GM21825 (cell line): Measurements from ENCODE around the gene OSBPL1A.

Experiments
- ATAC-seq: cut with Tn5 transposase; IDR thresholded peaks from one replicate; pipeline ENCODE4 v1.9.1; 2021; ENCODE audit warnings: mild to moderate bottlenecking, moderate library complexity; ENCODE audit not compliant: unreplicated experiment

The OSBPL1A gene

DNA sequence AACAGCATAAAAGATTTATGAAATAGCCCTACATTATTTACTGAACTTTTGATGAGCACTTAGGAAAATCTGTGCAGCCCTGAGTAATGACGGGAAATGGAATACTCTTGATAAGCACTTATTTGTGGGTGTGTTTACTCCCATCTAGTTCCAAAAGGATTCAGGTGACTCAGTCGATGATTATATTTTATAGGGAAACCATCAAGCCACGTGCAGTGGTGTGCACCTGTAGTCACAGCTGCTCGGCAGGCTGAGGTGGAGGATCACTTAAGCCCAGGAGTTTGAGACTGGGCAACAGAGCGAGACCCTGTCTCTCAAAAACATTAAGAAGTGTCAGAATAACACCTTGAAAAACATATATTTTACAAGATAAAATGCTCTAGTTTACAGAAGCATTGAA lies 166.9 kb downstream of the OSBPL1A start:
- no peak for ATAC-seq

DNA sequence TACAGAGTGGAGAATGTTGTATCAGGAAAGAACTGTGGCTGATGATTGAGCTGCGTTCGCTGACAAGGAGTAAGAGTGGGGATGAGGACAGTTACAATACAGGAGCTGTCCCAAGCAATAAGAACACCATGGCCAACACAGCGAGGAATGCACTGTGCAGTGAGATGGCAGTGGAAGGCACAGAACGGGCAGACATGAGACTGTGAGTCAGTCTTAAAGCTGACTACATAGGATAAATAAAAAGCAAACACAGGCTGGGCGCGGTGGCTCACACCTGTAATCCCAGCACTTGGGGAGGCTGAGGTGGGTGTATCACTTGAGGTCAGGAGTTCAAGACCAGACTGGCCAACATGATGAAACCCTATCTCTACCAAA lies 169.0 kb downstream of the OSBPL1A start:
- ATAC-seq, result no peak

DNA sequence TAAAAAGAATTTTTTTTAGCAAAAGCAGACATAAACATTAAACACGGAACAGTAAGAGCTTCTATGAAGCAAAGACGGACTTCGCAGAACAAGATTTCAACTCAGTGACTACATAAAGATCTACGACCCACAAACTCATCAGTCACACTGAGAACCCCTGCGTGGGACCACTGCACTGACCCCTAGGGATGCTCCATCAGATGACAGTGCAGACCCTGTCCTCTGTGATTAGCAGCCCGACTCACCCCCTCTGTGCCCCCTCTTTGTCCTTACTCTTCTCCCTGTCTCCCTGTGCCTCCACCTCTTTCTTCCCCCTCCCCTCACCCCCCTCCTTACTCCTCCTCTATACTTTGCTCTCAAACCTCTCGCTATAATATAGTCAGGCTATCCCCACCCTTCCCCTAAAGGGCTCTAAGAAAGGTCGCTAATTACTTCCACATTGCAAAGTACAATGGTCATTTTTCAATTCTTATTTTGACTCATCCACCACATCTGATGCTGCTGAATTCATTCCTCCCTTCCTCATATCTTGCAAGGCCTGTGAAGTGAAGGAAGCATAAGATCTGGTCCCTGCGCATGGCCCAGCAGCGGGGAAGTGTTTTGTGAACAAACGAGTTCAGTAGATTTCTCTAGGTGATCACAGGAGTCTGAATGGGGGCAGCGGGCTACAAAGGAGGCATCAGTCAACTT lies 169.5 kb downstream of the OSBPL1A start:
- ATAC-seq, result no peak

DNA sequence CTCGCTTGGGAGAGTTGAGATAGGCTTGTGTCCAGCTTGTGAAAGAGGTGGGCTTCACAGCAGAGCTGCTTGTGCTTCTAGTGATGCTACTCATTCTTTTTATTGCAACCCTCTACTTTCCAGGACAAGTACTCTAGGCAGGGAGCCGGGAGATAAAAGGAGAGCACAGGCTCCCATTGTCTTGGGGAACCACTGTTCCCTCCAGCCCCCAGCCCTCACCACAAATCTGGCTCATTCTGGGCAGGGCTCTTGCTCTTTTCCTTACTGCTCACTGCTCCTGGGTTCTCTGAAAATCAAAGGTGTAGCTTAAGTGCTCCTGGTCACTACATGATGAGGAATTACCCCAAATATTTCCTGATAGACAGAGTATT lies 177.3 kb downstream of the OSBPL1A start:
- no peak for ATAC-seq

DNA sequence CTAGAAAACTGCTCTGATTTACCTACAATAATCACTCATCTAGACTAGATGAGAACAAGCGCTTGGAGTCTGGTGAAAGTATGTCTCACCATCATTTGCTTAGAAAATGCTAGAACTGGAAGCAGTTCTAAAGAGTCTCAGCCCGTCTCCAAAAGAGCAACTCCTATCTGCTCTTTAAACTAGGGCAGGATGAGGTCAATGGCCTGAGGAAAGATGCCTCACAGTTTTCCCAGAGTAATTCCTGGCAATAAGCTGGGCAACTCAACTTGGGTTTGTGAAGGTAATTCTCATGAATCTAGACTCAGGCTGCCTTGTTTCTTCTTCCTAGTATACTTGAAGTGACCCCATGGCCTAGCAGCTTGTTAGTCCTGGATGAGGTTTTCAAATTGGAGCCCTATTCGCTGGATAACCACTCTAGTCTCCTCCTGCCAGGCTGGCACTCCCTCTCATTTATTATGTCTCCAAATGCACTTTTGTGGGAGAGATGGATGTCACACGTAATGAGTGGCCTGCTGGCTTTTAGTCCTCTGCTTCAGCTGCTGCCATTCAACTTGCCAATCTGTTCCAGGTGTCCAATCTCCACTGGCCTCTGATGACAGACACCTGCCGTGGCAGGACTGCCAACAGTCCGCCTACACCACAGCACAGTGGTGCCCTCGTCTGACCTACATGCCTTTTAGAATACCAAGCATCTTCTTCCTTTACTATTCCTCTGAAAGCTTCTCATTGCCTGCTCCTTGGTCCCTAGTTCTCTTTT lies 177.9 kb downstream of the OSBPL1A start:
- ATAC-seq, result no peak

DNA sequence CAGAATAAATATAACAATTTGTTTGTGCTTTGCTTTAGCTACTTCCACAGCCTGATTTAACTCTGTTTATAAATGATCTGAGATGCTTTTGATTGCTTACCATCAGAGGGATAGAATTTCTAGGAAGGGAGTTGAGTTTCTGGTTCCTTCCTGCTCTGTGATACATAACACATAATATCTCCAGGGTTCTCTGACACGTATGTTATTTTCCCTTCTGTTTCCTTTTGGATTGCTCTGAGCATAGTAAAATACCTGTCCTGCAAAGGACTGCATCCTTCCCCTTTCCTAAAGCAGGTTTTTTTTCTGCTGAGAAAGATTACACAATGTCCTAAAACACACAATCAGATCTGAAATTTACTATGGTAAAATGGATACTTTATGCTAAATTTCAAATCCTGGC lies 182.7 kb downstream of the OSBPL1A start:
- ATAC-seq, result no peak

DNA sequence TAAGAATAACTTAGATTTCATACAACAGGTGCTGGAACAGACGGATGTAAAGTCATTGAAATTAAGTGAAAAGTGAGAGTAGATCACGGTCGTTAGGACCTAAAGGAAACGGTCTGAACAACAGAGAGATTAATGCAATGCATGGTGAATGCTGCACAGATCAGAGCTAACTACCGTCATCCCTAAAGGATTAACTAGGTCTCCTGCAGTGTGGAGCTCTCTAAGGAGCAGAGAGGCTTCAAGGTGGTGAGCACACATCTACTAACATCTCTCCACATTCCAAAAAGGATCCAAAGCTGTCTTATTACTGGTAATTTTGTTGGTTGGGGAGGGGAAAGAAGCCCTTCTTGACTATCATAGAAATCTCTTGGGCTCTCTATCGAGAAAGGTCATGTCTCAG lies 183.5 kb downstream of the OSBPL1A start:
- no peak for ATAC-seq

DNA sequence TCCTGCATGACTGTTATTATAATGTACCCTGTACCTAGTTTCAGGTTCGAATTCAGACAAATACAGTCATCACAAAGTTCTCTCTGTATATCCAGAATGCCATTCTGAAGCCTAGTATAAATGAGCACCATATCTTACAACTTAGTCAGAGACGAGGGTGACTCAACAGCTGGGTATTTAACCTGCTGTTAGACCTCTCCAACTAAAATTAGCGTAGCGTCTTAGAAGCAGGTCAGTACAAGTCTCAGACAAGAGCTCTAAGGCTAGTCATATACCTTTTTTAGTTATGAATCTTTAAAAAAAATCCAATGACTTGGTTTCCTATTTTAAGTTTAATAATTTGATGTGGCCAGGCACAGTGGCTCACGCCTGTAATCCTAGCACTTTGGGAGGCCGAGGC lies 184.7 kb downstream of the OSBPL1A start:
- ATAC-seq, result no peak

DNA sequence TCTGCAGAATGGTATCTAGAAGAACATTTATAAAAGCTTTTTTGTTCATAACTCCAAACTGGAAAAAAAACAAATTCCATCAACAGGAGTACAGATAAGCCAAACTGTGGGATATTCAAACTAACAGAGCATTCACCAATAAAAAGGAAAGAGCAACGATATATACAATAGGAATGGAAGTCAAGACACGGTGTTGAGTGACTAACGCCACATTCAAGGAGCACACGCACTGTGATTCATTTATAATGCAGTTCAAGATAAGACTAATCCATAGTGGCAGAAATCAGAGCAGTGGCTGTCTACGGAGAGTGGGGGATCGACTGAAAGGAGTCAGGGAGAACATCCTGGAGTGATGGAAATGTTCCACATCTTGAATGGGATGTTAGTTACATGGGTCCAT lies 188.1 kb downstream of the OSBPL1A start:
- ATAC-seq, result no peak

DNA sequence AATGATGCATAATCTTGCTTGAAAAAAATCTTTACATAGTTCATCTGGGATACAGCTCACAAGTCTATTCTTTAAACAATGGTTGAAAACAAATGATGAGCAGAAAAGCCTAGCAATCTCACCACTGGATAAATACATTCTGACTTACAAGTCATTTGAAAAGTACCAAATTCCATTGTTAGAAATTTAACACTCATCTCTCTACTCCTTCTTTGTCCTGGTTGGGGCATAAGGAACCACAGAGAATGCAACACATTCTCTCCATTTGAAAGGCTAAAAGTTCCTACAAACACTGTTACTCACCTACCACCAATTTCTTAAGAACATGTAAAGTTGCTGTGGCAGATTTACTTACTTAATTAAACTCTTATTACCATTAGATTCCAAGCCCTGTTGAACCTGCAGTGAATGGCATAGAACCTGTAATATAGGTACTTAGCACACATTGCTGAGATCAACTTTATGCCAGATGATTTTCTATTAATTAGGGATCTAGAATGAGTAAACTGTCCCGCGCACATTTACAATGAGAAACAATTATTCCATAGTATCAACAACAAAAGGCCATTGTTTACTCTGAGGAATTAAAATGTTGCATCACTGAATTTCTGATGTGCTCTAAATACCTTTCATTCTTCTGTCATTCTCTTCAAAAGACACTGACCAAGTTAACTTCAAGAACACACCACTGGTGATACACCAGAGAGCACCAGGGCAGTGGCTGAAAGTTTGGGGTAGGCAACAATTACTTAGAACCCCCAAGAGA lies 189.2 kb downstream of the OSBPL1A start:
- ATAC-seq, result no peak

DNA sequence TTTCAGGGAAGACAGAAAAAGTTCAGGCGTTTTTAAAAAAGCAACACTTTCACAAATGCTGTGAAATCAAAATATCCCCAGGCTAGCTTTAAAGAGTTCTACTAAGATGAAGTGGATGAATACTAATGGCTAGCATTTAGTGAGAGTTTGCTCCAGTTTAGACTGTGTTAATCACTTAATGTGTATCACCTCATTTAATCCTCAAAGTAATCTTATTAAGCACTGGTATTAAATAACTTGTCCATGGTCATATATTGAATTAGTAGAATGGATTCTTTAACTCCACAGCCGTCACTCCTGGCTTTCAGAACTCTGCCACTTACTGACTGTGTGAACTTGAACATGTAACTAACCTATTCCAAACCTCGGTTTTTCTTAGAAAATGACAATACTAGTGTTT lies 192.7 kb downstream of the OSBPL1A start:
- no peak for ATAC-seq

DNA sequence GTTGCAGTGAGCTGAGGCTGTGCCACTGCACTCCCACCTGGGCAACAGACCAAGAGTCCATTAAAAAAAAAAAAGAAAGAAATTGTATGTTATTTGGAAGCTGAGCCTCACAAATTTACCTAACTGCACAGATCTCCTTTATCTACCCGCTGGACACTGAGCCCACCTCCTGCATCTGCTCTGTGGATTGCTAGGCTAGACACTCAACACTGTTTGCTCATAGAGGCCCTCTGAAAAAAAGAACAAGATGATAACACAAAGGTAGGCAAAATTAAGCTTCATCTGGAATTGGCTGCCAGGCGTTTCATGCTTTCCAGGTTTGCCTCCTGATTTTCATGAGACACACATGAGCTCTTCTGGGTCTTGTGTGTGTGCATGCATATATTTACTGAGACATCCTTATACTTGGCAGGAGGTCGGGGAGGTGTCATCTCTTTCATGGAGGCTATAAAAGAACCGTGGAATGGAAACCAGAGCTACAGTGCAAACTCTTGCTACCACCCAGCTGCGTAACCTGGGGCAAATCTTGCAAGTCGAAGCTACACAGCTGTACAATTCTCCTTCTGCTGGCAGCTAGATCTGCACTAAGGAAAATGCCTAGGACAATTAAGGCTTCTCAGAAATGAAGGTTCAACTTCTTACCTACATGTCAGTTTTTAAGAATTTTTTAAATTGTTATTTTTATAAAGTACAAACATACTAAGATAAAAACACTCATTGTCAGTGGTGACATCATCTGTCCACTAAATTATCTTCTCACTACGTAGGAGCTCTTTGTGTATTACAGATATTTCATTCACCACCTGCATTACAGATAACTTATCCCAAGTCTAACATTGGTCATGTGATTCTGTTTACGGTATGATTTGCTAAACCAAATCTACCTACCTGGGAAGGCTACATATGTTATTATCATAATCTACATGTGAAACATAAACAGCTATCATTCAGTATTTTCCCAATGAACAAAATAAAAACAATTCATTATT lies 195.6 kb downstream of the OSBPL1A start:
- ATAC-seq, result no peak

DNA sequence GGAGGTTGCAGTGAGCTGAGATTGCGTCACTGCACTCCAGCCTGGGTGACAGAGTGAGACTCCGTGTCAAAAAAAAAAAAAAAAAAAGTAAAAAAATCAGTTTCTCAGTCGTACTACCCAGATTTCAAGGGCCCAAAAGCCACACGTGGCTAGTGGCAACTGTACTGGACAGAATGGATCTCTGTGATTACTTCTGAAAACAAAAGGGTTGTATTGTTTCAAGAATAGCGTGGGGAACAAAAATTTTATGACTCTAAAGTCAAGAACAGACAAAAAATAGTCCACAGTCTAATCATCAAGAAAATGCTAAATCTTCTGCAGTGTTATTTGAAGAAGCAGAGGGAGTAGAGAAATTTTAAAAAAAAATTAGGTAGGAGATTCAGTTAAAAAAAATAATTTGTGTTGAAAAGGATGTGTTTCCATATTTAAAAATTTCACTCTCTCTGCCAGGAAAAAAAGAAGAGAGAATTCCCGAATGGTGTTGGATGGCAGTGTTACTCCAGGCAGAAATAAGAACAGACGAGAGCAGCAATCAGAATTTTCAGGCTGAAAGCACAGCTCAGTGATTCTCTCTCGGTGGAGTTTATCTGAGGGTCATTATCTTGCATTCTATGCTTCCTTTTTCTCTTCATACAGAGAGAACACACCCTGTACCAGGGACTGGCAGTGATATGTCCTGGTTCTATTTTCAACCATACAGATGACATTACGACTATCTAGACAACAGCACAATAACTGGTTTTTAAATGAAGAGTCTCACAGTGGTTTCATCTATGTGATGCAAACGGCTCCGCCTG lies 196.9 kb downstream of the OSBPL1A start:
- no peak for ATAC-seq

DNA sequence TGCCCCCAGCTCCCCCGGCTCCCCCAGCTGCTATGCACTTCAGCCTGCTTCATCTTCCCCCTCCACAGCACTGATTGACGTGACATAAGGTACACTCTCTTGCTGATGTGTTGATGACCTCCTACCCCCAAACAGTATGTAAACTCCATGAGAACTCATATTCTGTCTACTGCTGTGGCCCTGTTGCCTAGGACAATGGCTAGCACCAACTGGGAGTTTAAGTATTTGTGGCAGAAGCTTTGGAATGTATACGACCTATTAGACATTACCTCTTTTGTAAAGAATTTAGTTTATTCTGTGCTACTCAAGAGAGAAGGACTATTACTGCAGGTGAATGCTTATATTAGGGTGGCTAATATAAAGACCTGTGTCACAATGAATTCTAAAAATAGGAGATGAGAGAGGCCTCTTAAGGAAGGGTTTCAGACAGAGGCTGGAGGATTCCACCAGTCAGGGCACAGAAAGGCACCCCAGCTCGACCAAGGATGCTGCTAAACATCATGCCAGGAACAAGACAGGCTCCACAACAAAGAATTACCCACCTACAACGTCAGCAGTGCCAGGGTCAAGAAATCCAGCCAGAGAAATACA lies 198.2 kb downstream of the OSBPL1A start:
- no peak for ATAC-seq

DNA sequence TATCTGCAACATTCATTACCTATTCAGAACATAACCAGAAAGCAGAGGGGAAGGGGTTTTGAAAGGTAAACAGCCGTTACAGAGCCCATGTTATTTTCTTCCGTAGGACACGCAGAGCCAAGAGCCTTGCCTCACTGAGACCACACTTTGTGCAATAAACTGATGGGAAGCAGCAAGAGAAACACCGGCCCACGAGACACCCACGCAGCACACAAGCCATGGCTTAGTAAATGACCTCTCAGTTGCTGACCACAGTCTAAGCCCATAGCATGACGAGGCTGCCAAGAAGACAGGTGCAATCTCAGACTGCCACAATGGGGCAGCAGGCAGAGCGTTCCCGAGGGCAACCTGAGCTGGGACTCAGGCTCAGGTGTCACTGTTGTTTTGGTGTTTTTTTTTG lies 199.2 kb downstream of the OSBPL1A start:
- ATAC-seq, result no peak

DNA sequence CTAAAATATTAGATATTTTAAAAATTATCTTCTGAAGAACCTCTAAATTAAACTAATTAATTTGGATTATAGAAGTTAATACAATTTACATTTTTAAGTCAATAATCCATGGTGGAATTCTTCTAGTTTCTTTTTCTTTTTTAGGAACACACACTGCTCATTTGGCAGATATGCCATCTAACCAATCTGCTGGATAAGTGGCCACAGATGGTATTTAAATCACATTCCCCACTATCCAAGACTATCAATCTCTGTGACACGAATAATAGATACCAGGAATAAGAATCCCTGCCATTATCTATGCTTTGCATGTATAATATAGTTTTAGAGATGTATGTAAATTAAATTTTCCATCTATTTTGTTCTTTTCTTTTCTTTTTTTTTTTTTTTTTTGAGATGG lies 200.2 kb downstream of the OSBPL1A start:
- ATAC-seq, result no peak

DNA sequence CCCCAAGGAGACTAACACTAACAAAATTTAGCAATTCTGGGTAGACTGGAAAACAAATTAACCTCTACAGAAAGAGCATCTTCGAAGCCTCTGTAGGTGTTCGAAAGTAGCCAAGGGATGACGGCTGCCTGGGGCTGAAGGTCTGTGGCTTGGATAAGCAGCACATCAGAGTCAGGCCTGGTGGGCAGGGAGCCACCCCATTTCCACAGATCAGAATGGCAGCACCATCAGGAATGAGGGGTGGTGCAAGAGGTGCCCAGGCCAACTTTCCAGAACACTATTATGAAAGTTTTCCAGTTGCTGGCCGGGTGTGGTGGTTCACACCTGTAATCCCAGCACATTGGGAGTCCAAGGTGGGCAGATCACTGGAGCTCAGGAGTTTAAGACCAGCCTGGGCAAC lies 200.9 kb downstream of the OSBPL1A start:
- ATAC-seq, result no peak

DNA sequence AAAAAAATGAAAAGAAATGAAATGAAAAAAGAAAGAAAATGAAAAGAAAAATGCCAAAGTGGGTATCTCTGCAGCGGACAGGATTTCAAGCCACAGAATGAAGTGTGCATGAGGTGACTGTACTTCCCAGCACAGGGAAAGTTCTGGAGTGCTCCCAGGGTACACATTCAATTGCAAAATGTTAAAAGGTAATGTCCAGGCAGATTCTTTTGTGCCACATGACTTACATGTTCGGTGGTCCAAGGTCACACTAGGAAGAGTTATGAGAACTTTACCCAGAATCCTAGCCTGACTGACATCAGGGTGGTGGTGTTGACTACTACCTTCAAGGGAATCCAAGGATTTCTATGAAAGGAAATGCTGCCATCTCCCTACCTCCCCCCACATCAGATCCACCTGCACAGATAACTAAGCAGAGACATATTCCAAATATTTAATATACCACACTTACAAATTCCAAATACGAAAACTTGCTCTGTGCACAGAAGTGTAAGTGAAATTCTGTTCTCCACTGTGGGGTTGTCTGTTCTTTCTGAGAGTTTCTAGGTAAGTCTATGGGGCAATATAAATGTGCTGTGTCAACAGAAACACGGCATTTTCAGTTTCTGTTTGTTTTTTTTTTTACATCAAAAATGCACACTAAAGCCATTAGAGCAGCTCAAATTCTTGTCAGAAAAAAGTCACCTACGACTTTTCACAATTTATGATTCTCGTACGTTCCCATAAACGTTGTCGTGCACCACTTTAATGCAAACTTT lies 202.1 kb downstream of the OSBPL1A start:
- ATAC-seq, result no peak

DNA sequence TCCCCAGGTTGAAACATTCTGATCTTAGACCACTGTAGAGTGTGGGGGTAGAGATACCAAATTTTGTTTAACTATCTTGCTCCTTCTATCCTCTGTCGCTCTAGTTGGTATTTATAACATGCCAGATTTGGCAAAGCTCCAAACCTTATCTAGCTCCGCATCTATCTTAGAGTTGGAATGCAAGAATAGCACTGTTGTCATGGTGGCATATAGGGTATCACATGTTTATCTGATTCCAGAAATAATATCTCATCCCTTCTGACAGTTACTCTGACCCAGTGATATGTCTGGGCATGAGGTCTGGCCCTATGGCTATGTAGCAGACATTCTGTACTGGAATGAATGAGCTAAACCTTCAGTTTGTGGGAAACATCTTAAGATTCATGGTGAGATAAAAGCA lies 207.0 kb downstream of the OSBPL1A start:
- no peak for ATAC-seq
